ENCODE results near the gene ZSCAN22. TPM values are rescaled to one million over a fixed set of nuclear protein-coding genes. Genes with fewer than 3 reads are reported as not detected.
A peak's percentile ranks its signal among the peaks of the same experiment; 100 is the strongest.

The ZSCAN22 gene
- total and polyA plus RNA-seq, 2 of the 13 experiments (the other 11 are each of a cell fraction or from before 2014, with no cell fraction given): 2.5 to 3.5 TPM

GRCh38 chr19:58352760-58353671, 26.2 kb downstream of the ZSCAN22 start, which contains the start of gene A1BG (continued):
- TF ChIP-seq TBX2 (CRISPR knock-in tag; IDR thresholded peaks at IDR 0.05; ENCODE audit: borderline replicate concordance): peak; percentile 36; the same call in 1 of the 2 replicates
- 0 out of 2 replicates have a peak, but pooled peaks have one; percentile 34 for TF ChIP-seq ARNT2 (CRISPR knock-in tag; IDR thresholded peaks at IDR 0.05; ENCODE audit: low read depth)
- TF ChIP-seq EP300 (IDR thresholded peaks at IDR 0.05; ENCODE audit: low read depth in 2 of 2, low read length in 2 of 2): peak in 1 of 2 experiments; percentile 65; a peak in 1 of 4 replicates
- no peak; the same call in 1 of the 2 replicates for TF ChIP-seq EP300 (CRISPR knock-in tag; IDR thresholded peaks at IDR 0.05; ENCODE audit: borderline replicate concordance)
- no peak for TF ChIP-seq TEAD2 (CRISPR knock-in tag; IDR thresholded peaks at IDR 0.05)
- TF ChIP-seq, protein P1, sequence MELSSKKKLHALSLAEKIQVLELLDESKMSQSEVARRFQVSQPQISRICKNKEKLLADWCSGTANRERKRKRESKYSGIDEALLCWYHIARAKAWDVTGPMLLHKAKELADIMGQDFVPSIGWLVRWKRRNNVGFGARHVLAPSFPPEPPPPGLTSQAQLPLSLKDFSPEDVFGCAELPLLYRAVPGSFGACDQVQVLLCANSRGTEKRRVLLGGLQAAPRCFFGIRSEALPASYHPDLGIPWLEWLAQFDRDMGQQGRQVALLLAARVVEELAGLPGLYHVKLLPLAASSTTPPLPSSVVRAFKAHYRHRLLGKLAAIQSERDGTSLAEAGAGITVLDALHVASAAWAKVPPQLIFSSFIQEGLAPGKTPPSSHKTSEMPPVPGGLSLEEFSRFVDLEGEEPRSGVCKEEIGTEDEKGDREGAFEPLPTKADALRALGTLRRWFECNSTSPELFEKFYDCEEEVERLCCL (CRISPR knock-in tag; IDR thresholded peaks at IDR 0.05; ENCODE audit: borderline replicate concordance): no peak
- TF ChIP-seq SIX4 (CRISPR knock-in tag; IDR thresholded peaks at IDR 0.05): no peak
- TF ChIP-seq GLI4 (CRISPR knock-in tag; IDR thresholded peaks at IDR 0.05; ENCODE audit: borderline replicate concordance): no peak
- TF ChIP-seq DPF2 (CRISPR knock-in tag; IDR thresholded peaks at IDR 0.05; ENCODE audit: borderline replicate concordance, low read depth): peak; percentile 46; the same call in 1 of the 2 replicates
- TF ChIP-seq ZMYM3 (CRISPR knock-in tag; IDR thresholded peaks at IDR 0.05): peak; percentile 60
- TF ChIP-seq THAP9 (CRISPR knock-in tag; IDR thresholded peaks at IDR 0.05; ENCODE audit: borderline replicate concordance): no peak; the same call in 1 of the 2 replicates
- 0 out of 2 replicates have a peak, but pooled peaks have one; percentile 5 for TF ChIP-seq PHF21A (CRISPR knock-in tag; IDR thresholded peaks at IDR 0.05)
- 0 out of 2 replicates have a peak, but pooled peaks have one; percentile 7 for TF ChIP-seq ZBTB38 (CRISPR knock-in tag; IDR thresholded peaks at IDR 0.05)
- peak; percentile 18; the same call in 1 of the 2 replicates for TF ChIP-seq RBFOX2 (IDR thresholded peaks at IDR 0.05; ENCODE audit: low read depth, low read length)
- TF ChIP-seq PITX1 (CRISPR knock-in tag; IDR thresholded peaks at IDR 0.05): peak; percentile 42; the same call in 1 of the 2 replicates
- no peak for TF ChIP-seq PTBP1 (IDR thresholded peaks at IDR 0.05; ENCODE audit: low read depth, low read length, poor library complexity, severe bottlenecking)
- peak; percentile 40 for TF ChIP-seq SKI (IDR thresholded peaks at IDR 0.05; ENCODE audit: partially characterized antibody)
- TF ChIP-seq ZNF274 (CRISPR knock-in tag; IDR thresholded peaks at IDR 0.05): peak; percentile 17; the same call in 1 of the 2 replicates
- TF ChIP-seq, protein P2, sequence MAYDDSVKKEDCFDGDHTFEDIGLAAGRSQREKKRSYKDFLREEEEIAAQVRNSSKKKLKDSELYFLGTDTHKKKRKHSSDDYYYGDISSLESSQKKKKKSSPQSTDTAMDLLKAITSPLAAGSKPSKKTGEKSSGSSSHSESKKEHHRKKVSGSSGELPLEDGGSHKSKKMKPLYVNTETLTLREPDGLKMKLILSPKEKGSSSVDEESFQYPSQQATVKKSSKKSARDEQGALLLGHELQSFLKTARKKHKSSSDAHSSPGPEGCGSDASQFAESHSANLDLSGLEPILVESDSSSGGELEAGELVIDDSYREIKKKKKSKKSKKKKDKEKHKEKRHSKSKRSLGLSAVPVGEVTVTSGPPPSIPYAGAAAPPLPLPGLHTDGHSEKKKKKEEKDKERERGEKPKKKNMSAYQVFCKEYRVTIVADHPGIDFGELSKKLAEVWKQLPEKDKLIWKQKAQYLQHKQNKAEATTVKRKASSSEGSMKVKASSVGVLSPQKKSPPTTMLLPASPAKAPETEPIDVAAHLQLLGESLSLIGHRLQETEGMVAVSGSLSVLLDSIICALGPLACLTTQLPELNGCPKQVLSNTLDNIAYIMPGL (CRISPR knock-in tag; IDR thresholded peaks at IDR 0.05; ENCODE audit: borderline replicate concordance in 1 of 2, low read depth in 1 of 2): 0 out of 4 replicates have a peak, but pooled peaks of 1 of the 2 experiments have one; percentile 1
- no peak for TF ChIP-seq ZNF83 (CRISPR knock-in tag; IDR thresholded peaks at IDR 0.05; ENCODE audit: borderline replicate concordance)
- peak; percentile 57 for TF ChIP-seq AGO2 (optimal IDR thresholded peaks at IDR 0.05; ENCODE audit: low read depth, low read length)
